H9 (cell line): ENCODE results near the gene ATAD1. TPM values are rescaled to one million over a fixed set of nuclear protein-coding genes. Genes with fewer than 3 reads are reported as not detected.

Experiments used
- DNase-seq: peaks from one replicate; pipeline ENCODE4 v3.0.0-alpha.2; 2017
- H2AFZ ChIP-seq: one replicate; pipeline ENCODE4 v1.6.1; 2013; ENCODE audit warnings: mild to moderate bottlenecking, low read length, control low read depth, moderate library complexity
- H2AK5ac ChIP-seq: 2 replicates; pipeline ENCODE4 v1.6.1; 2013; ENCODE audit warnings: low read length, control low read depth, mixed read lengths; ENCODE audit not compliant: insufficient read length
- H2BK120ac ChIP-seq: one replicate; pipeline ENCODE4 v1.6.1; 2013; ENCODE audit warnings: low read depth, mild to moderate bottlenecking, low read length, control low read depth, inconsistent platforms; ENCODE audit not compliant: poor library complexity, severe bottlenecking
- H2BK12ac ChIP-seq: 2 replicates; pipeline ENCODE4 v1.6.1; 2013; ENCODE audit warnings: low read length, control low read depth, mixed read lengths, low read depth; ENCODE audit not compliant: insufficient read length
- H2BK15ac ChIP-seq: 2 replicates; pipeline ENCODE4 v1.6.1; 2013; ENCODE audit warnings: low read depth, low read length, control low read depth
- H2BK20ac ChIP-seq: one replicate; pipeline ENCODE4 v1.6.1; 2013; ENCODE audit warnings: low read depth, mild to moderate bottlenecking, low read length, control low read depth, inconsistent platforms; ENCODE audit not compliant: poor library complexity, severe bottlenecking
- H2BK5ac ChIP-seq: 2 replicates; pipeline ENCODE4 v1.6.1; 2013; ENCODE audit warnings: low read length, control low read depth, mixed read lengths; ENCODE audit not compliant: insufficient read length
- H3K14ac ChIP-seq: 2 replicates; pipeline ENCODE4 v1.6.1; 2013; ENCODE audit warnings: low read length, control low read depth; ENCODE audit not compliant: insufficient read depth
- H3K18ac ChIP-seq: 2 replicates; pipeline ENCODE4 v1.6.1; 2013; ENCODE audit warnings: low read depth, mild to moderate bottlenecking, mixed read lengths, low read length, control low read depth; ENCODE audit not compliant: insufficient read length
- H3K23ac ChIP-seq: 2 replicates; pipeline ENCODE4 v1.6.1; 2013; ENCODE audit warnings: low read length, control low read depth, mixed read lengths, low read depth; ENCODE audit not compliant: insufficient read length
- H3K23me2 ChIP-seq: 2 replicates; pipeline ENCODE4 v1.6.1; 2013; ENCODE audit warnings: low read depth, mild to moderate bottlenecking, mixed read lengths, low read length, control low read depth; ENCODE audit not compliant: insufficient read length, poor library complexity, severe bottlenecking
- H3K27ac ChIP-seq: 2 replicates; pipeline ENCODE4 v1.5.1; 2013; ENCODE audit warnings: low read length, control low read depth, mixed read lengths, low read depth; ENCODE audit not compliant: insufficient read length
- H3K27me3 ChIP-seq: 2 replicates; pipeline ENCODE4 v1.6.1; 2013; ENCODE audit warnings: low read length, control low read depth, inconsistent platforms; ENCODE audit not compliant: insufficient read depth
- H3K4ac ChIP-seq: 2 replicates; pipeline ENCODE4 v1.6.1; 2013; ENCODE audit warnings: low read depth, mild to moderate bottlenecking, control low read depth, inconsistent platforms, low read length, moderate library complexity
- H3K4me1 ChIP-seq: 2 replicates; pipeline ENCODE4 v1.6.1; 2013; ENCODE audit warnings: low read length, control low read depth, inconsistent platforms; ENCODE audit not compliant: insufficient read depth
- H3K4me2 ChIP-seq: 2 replicates; pipeline ENCODE4 v1.6.1; 2013; ENCODE audit warnings: low read length, control low read depth, mixed read lengths; ENCODE audit not compliant: insufficient read length, insufficient read depth
- H3K56ac ChIP-seq: 2 replicates; pipeline ENCODE4 v1.6.1; 2013; ENCODE audit warnings: low read depth, mild to moderate bottlenecking, mixed read lengths, low read length, control low read depth; ENCODE audit not compliant: insufficient read length
- H3K79me1 ChIP-seq: 2 replicates; pipeline ENCODE4 v1.6.1; 2013; ENCODE audit warnings: low read depth, mild to moderate bottlenecking, moderate library complexity, low read length, control low read depth, inconsistent platforms; ENCODE audit not compliant: insufficient read depth, poor library complexity, severe bottlenecking
- H3K79me2 ChIP-seq: 2 replicates; pipeline ENCODE4 v1.6.1; 2013; ENCODE audit warnings: low read length, control low read depth, inconsistent platforms; ENCODE audit not compliant: insufficient read depth
- H3K9ac ChIP-seq: 2 replicates; pipeline ENCODE4 v1.6.1; 2013; ENCODE audit warnings: low read length, control low read depth, mixed read lengths; ENCODE audit not compliant: insufficient read length; ENCODE audit errors: extremely low read depth
- H3K9me3 ChIP-seq: one replicate; pipeline ENCODE4 v1.6.1; 2013; ENCODE audit warnings: low read depth, low read length, inconsistent platforms; ENCODE audit not compliant: control insufficient read depth
- H3T11ph ChIP-seq: one replicate; pipeline ENCODE4 v1.6.1; 2013; ENCODE audit warnings: mild to moderate bottlenecking, low read length, control low read depth, inconsistent platforms
- H4K20me1 ChIP-seq: one replicate; pipeline ENCODE4 v1.6.1; 2013; ENCODE audit not compliant: control insufficient read depth, insufficient read length, insufficient read depth
- H4K5ac ChIP-seq: 2 replicates; pipeline ENCODE4 v1.6.1; 2013; ENCODE audit warnings: low read depth, mild to moderate bottlenecking, mixed read lengths, low read length, control low read depth; ENCODE audit not compliant: insufficient read length
- H4K8ac ChIP-seq: replicated peaks from 2 replicates; pipeline ENCODE4 v1.6.1; 2013; ENCODE audit warnings: low read length, control low read depth, mixed read lengths, low read depth; ENCODE audit not compliant: insufficient read length
- H4K91ac ChIP-seq: 2 replicates; pipeline ENCODE4 v1.6.1; 2013; ENCODE audit warnings: low read depth, mild to moderate bottlenecking, moderate library complexity, mixed read lengths, low read length, control low read depth; ENCODE audit not compliant: insufficient read length
- H3K27ac Mint-ChIP-seq, 3 experiments: 2 replicates in 2 of 3; 3 replicates in 1 of 3; pipeline ENCODE4 v1.8.0; 2020 to 2021; ENCODE audit warnings: mixed read lengths in 3 of 3, mild to moderate bottlenecking in 1 of 3, moderate library complexity in 1 of 3
- H3K27me3 Mint-ChIP-seq: 2 replicates; pipeline ENCODE4 v1.8.0; 2021; ENCODE audit warnings: low read depth, mild to moderate bottlenecking, moderate library complexity, mixed read lengths
- H3K36me3 Mint-ChIP-seq, 3 experiments: 2 replicates in 2 of 3; 3 replicates in 1 of 3; pipeline ENCODE4 v1.8.0; 2020 to 2021; ENCODE audit warnings: low read depth in 3 of 3, mixed read lengths in 3 of 3; ENCODE audit not compliant: insufficient read depth in 1 of 3
- H3K4me1 Mint-ChIP-seq, 2 experiments: 2 replicates each; pipeline ENCODE4 v1.8.0; 2020; ENCODE audit warnings: mixed read lengths in 2 of 2
- H3K4me3 Mint-ChIP-seq, 2 experiments: 2 replicates in 1 of 2; 3 replicates in 1 of 2; pipeline ENCODE4 v1.8.0; 2020 to 2021; ENCODE audit warnings: mild to moderate bottlenecking in 2 of 2, mixed read lengths in 2 of 2, moderate library complexity in 1 of 2
- H3K9me3 Mint-ChIP-seq, 2 experiments: 2 replicates in 1 of 2; 3 replicates in 1 of 2; pipeline ENCODE4 v1.8.0; 2020; ENCODE audit warnings: mild to moderate bottlenecking in 2 of 2, mixed read lengths in 2 of 2, moderate library complexity in 1 of 2
- WGBS: extraction: QIAGEN DNeasy Blood & Tissue Kit; methylation state at CpG from one replicate; pipeline ENCODE4 v1.1.7; 2013; ENCODE audit warnings: missing lambda C conversion rate, low lambda C conversion rate, mixed read lengths; ENCODE audit not compliant: insufficient read length; ENCODE audit errors: extremely low coverage; 5-methylcytosine and 5-hydroxymethylcytosine counted together
- total RNA-seq: library from RNA; stranded (reverse); gene quantifications from 2 replicates; pipeline ENCODE4 v1.2.1, GENCODE V29; 2021
- TF ChIP-seq, protein P1 (sequence below): fragments of 200-600 bp; sonication (generic); conservative IDR thresholded peaks from 3 replicates; pipeline ENCODE4 v1.8.0; 2021; ENCODE audit warnings: antibody characterized with exemption, mild to moderate bottlenecking

Gene ATAD1
- total RNA-seq, 1 experiment from 2014 or later, result 38.7 TPM

DNA sequence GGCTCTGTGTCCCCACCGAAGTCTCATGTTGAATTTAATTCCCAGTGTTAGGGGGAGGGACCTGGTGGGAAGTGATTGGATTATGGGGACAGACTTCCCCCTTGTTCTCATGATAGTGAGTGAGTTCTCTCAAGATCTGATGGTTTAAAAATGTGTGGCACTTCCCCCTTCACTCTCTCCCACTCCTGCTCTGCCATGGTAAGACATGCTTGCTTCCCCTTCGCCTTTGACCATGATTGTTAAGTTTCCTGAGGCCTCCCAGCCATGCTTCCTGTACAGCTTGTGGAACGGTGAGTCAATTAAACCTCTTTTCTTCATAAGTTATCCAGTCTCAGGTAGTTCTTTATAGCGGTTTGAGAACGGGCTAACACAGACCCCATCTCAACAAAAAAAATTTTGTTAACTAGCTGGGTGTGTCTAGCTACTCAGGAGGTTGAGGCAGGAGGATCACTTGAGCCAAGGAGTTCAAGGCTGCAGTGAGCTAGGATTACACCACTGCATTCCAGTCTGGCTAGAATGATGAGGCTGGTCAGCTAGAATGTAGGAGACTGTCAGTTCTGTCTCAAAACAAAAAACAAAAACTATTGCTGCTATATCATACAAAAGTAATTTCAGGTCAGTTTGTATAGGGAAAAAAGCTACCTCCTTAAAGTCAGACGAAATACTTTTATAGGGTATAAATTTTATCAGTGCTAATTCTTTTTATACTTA is 57.7 kb downstream of the ATAD1 start:
- H3K4me2 ChIP-seq, result no peak overlapping the region
- no peaks in the 10 kb centered on the region; the same call in 1 of the 2 replicates for H3K4me1 ChIP-seq
- no peak overlapping the region for H2BK20ac ChIP-seq
- H3K56ac ChIP-seq, result no peak overlapping the region
- no peak overlapping the region for H3K27ac ChIP-seq
- H2AK5ac ChIP-seq, result no peak overlapping the region
- H3K23ac ChIP-seq, result no peak overlapping the region
- H3K23me2 ChIP-seq, result no peaks in the 10 kb centered on the region
- no peak overlapping the region for H2AFZ ChIP-seq
- no peaks in the 10 kb centered on the region for H3K79me2 ChIP-seq
- Mint-ChIP-seq H3K4me3 (no peak overlapping the region), H3K27ac (peak overlapping the region in 1 of 3 experiments; percentile 20; a peak in 3 of 7 replicates), H3K9me3 (no peaks in the 10 kb centered on the region), H3K27me3 (no peaks in the 10 kb centered on the region), H3K4me1 (peaks cover 0 to 8% of the 10 kb centered on the region in 2 experiments; a peak in 2 of 4 replicates), H3K36me3 (peaks cover 4 to 31% (median 17%) of the 10 kb centered on the region in 3 experiments; a peak in 6 of 7 replicates)
- no peak overlapping the region for H3K18ac ChIP-seq
- no peak overlapping the region for H2BK5ac ChIP-seq
- TF ChIP-seq, protein P1, sequence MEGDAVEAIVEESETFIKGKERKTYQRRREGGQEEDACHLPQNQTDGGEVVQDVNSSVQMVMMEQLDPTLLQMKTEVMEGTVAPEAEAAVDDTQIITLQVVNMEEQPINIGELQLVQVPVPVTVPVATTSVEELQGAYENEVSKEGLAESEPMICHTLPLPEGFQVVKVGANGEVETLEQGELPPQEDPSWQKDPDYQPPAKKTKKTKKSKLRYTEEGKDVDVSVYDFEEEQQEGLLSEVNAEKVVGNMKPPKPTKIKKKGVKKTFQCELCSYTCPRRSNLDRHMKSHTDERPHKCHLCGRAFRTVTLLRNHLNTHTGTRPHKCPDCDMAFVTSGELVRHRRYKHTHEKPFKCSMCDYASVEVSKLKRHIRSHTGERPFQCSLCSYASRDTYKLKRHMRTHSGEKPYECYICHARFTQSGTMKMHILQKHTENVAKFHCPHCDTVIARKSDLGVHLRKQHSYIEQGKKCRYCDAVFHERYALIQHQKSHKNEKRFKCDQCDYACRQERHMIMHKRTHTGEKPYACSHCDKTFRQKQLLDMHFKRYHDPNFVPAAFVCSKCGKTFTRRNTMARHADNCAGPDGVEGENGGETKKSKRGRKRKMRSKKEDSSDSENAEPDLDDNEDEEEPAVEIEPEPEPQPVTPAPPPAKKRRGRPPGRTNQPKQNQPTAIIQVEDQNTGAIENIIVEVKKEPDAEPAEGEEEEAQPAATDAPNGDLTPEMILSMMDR, result no peak
- DNase-seq, result no peak
- no peaks in the 10 kb centered on the region for H3K9me3 ChIP-seq
- H2BK12ac ChIP-seq, result no peak overlapping the region
- no peaks in the 10 kb centered on the region for H4K20me1 ChIP-seq
- H3K79me1 ChIP-seq, result no peaks in the 10 kb centered on the region
- no peak overlapping the region for H2BK120ac ChIP-seq
- H4K5ac ChIP-seq, result no peak overlapping the region
- WGBS, result no CpG with 5 or more reads among the region's 6 CpGs
- no peak overlapping the region for H3K14ac ChIP-seq
- no peak overlapping the region for H4K8ac ChIP-seq
- no peaks in the 10 kb centered on the region for H3K27me3 ChIP-seq
- H3K4ac ChIP-seq, result no peak overlapping the region
- no peak overlapping the region for H2BK15ac ChIP-seq
- H4K91ac ChIP-seq, result no peak overlapping the region
- no peak overlapping the region for H3T11ph ChIP-seq
- no peak overlapping the region for H3K9ac ChIP-seq
